ENCODE measurements around the gene THBD. TPM values are rescaled to one million over a fixed set of nuclear protein-coding genes. Genes with fewer than 3 reads are reported as not detected.

THBD gene
- total and polyA plus RNA-seq, 2 of the 4 experiments (the other 2 are of a cell fraction) = 0.07 TPM; not detected in 1

DNA sequence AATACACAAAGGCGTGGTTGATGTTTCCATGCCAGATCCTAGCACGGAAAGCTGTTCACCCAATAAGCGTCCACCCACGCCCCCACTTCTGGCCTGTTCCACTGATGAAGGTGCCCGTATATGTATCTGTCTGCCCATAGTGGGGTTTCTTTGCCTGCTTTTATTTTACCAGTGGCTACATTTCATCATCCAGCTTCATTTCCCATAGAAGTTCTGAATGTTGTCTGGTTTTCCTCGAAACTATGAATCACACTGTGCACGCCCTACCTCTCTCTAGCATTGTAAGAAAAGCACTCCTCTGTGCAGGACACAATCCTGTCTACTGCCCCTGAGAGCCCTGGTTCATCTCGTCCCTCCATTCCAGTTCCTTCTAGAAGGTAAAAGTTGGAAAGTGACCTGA lies 45.5 kb upstream of the THBD start:
- CTCF ChIA-PET = no interaction called here
- no TSS peak for BruUV-seq (replicated peaks)

More for the DNA sequence above, 45.5 kb upstream of the THBD start:
- POLR2A ChIA-PET (ENCODE audit: unreplicated experiment) = no interaction called here
- H2BK20ac ChIP-seq (ENCODE audit: low read depth, low read length) = no peak overlapping the region
- no peak overlapping the region for H2BK15ac ChIP-seq (ENCODE audit: low read depth, low read length)
- H3K14ac ChIP-seq (replicated peaks; ENCODE audit: low read depth, low read length) = no peak overlapping the region
- no peak overlapping the region for H2AFZ ChIP-seq (replicated peaks; ENCODE audit: low read length, poor library complexity)
- no peaks in the 10 kb centered on the region for H3K4me1 ChIP-seq (ENCODE audit: control insufficient read depth, insufficient read depth, low read length)
- DNase-seq (no peak), ATAC-seq (ENCODE audit: low read depth) (no peak)
- H2BK120ac ChIP-seq (ENCODE audit: low read depth, low read length) = no peak overlapping the region
- no peaks in the 10 kb centered on the region for H3K9me1 ChIP-seq (ENCODE audit: insufficient read depth, low read length)
- TF ChIP-seq NFE2L2 (IDR thresholded peaks at IDR 0.05; ENCODE audit: low read depth, low read length) (no peak), FOS (IDR thresholded peaks at IDR 0.05; ENCODE audit: low read depth, low read length) (no peak), MXI1 (IDR thresholded peaks at IDR 0.05; ENCODE audit: borderline replicate concordance, low read depth, low read length) (no peak), RAD21 (IDR thresholded peaks at IDR 0.05; ENCODE audit: low read length) (no peak)
- TF ChIP-seq, protein P1, sequence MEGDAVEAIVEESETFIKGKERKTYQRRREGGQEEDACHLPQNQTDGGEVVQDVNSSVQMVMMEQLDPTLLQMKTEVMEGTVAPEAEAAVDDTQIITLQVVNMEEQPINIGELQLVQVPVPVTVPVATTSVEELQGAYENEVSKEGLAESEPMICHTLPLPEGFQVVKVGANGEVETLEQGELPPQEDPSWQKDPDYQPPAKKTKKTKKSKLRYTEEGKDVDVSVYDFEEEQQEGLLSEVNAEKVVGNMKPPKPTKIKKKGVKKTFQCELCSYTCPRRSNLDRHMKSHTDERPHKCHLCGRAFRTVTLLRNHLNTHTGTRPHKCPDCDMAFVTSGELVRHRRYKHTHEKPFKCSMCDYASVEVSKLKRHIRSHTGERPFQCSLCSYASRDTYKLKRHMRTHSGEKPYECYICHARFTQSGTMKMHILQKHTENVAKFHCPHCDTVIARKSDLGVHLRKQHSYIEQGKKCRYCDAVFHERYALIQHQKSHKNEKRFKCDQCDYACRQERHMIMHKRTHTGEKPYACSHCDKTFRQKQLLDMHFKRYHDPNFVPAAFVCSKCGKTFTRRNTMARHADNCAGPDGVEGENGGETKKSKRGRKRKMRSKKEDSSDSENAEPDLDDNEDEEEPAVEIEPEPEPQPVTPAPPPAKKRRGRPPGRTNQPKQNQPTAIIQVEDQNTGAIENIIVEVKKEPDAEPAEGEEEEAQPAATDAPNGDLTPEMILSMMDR (conservative IDR thresholded peaks at IDR 0.05; ENCODE audit: low read depth, low read length) = no peak
- TF ChIP-seq, protein P2, sequence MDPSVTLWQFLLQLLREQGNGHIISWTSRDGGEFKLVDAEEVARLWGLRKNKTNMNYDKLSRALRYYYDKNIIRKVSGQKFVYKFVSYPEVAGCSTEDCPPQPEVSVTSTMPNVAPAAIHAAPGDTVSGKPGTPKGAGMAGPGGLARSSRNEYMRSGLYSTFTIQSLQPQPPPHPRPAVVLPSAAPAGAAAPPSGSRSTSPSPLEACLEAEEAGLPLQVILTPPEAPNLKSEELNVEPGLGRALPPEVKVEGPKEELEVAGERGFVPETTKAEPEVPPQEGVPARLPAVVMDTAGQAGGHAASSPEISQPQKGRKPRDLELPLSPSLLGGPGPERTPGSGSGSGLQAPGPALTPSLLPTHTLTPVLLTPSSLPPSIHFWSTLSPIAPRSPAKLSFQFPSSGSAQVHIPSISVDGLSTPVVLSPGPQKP (IDR thresholded peaks at IDR 0.05; ENCODE audit: borderline replicate concordance, low read depth, low read length) = no peak
- TF ChIP-seq, protein P3, sequence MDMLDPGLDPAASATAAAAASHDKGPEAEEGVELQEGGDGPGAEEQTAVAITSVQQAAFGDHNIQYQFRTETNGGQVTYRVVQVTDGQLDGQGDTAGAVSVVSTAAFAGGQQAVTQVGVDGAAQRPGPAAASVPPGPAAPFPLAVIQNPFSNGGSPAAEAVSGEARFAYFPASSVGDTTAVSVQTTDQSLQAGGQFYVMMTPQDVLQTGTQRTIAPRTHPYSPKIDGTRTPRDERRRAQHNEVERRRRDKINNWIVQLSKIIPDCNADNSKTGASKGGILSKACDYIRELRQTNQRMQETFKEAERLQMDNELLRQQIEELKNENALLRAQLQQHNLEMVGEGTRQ (IDR thresholded peaks at IDR 0.05; ENCODE audit: low read depth, low read length) = no peak
- no peaks in the 10 kb centered on the region for H3K36me3 ChIP-seq (ENCODE audit: control insufficient read depth, insufficient read depth, low read length)
- no peak overlapping the region for H4K91ac ChIP-seq (ENCODE audit: insufficient read depth, low read depth, low read length)
- no peak overlapping the region for H3K27ac ChIP-seq (ENCODE audit: insufficient read depth, low read length)
- dilution Hi-C loops (cut with HindIII; ENCODE audit: low sequenced_read_pairs, unreplicated experiment) (no loop called here), intact Hi-C loops (cut with micrococcal nuclease) (no loop called here), in situ Hi-C loops (cut with MboI; ENCODE audit: low sequenced_read_pairs) (loop anchor here (25.0 kb wide), 1 partner anchor 92 kb away; no protein-coding TSS in a partner anchor)
- no peak overlapping the region for H3K4ac ChIP-seq (ENCODE audit: low read depth, low read length)
- H2AK5ac ChIP-seq (ENCODE audit: low read depth, low read length) = no peak overlapping the region
- no peaks in the 10 kb centered on the region for H3K79me1 ChIP-seq (ENCODE audit: low read depth in 1 of 2, low read length in 2 of 2)
- H3K4me2 ChIP-seq (ENCODE audit: low read depth, low read length) = no peak overlapping the region
- H4K5ac ChIP-seq (ENCODE audit: low read depth, low read length) = no peak overlapping the region
- no peak overlapping the region for H3K4me3 ChIP-seq (ENCODE audit: insufficient read depth, low read depth, low read length)
- no peak overlapping the region for H3K23ac ChIP-seq (ENCODE audit: low read depth, low read length)
- H3K56ac ChIP-seq (ENCODE audit: extremely low read depth, insufficient read depth, low read length) = no peak overlapping the region
- no peak overlapping the region for H4K8ac ChIP-seq (ENCODE audit: low read depth in 2 of 2, low read length in 2 of 2)
- H4K20me1 ChIP-seq (ENCODE audit: insufficient read depth, low read length) = no peaks in the 10 kb centered on the region
- no CpG with 5 or more reads among the region's 8 CpGs for WGBS, 2 experiments (ENCODE audit: extremely low coverage in 2 of 2, insufficient read length in 1 of 2)
- H2AK9ac ChIP-seq (replicated peaks; ENCODE audit: low read depth, low read length, poor library complexity) = no peak overlapping the region
- no peak overlapping the region for H3K18ac ChIP-seq (ENCODE audit: low read depth, low read length)
- H2BK5ac ChIP-seq (ENCODE audit: low read depth, low read length, poor library complexity, severe bottlenecking) = no peak overlapping the region
- peaks cover 53% of the 10 kb centered on the region for H3K27me3 ChIP-seq (ENCODE audit: control insufficient read depth, insufficient read depth, low read length)
- H3K9ac ChIP-seq (ENCODE audit: low read depth, low read length) = no peak overlapping the region
- no peaks in the 10 kb centered on the region for H3K9me3 ChIP-seq (ENCODE audit: control insufficient read depth, insufficient read depth, low read length)
